Activated CD4-positive, alpha-beta T cell treated with anti-CD3 and anti-CD28 coated beads, Interleukin-2, amount 50 U/mL, for 48 hours (primary cell): Measurements from ENCODE around the gene TSR3.

ENCODE experiments used
- DNase-seq, 2 experiments: peaks; one replicate each; pipeline ENCODE4 v3.0.0-alpha.2; 2020

Gene TSR3

DNA sequence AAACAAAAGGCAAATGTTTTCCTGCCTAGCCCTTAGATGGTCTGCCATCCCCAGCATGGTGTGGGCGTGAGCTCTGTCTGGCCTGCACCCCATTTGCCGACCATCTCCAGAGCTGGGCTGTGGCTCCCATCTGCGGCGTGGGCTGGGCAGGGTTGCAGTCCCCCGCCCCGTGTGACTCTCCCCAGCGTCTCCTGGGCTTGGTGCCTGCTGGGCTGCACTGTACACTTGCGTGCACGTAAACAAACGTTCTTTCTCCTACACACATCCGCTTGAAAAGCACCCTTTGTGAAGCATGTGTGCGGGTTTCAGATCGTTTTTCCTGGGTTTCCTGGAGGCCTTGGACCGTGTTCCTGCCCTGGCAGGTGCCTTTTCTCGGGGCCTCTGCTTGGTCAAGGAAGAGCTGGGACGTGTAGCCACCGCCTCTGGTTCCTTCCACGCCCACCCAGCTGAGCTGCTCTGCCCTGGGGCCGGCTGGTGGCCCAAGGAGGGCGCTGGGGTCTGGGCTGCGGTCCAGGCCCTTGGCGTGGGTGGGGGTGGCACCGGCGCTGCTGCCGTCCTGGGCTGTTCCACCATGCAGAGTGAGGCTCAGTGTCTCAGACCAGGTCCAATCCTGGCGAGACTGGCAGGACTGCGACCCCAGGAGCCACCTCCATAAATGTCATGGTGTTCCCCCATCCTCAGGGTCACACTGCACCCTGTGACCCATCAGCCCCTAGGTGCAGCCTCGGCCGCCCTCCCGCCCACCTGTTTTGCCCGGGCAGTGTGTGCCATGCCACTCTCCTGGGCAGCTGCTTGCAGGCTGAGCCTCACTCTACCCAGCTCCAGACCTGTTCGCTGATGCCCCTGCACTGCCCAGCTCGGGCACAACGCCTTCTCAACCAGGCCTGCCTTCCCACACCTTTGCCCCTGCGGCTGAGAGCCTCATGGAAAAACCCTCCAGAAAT, 28.1 kb downstream of the TSR3 start:
- DNase-seq, result no peak

DNA sequence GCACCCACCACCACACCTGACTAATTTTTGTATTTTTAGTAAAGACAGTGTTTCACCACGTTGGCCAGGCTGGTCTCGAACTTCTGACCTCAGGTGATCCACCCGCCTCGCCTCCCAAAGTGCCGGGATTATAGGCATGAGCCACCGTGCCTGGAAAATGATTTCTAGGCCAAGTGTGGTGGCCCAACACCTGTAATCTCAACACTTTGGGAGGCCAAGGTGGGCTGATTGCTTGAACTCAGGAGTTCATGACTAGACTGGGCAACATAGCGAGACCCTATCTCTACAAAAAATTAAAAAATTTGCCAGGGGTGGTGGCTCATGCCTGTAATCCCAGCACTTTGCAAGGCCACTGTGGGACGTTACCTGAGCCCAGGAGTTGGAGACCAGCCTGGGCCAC, 29.3 kb downstream of the TSR3 start:
- no peak for DNase-seq

DNA sequence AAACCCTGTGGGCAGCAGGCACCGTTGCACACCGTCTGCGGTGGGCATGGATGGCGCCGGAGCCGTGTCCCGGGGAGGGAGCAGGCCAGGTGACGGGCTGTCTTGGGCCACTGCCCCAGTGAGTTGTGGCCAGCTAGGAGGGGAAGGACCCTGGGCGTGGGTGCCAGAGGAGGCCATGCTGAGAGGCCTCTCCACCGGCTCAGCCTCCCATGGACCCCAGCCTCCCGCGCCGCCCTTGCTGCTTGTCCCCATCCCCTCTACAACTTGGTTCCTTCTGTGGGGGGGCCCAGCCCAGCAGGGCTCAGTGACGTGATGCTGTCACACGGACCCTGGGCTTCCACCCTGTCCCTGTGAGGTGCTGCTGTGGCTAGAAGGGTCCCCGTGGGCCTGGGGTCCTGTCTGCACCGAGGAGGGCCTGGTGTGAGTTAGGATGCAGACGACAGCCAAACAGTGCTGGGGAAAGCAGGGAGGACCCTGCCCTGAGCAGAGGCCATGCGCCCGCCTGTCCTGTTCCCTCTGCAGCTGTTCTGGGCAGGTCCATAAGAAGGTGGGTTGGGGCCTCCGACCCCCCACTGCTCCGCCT, 30.9 kb downstream of the TSR3 start:
- DNase-seq, result no peak

DNA sequence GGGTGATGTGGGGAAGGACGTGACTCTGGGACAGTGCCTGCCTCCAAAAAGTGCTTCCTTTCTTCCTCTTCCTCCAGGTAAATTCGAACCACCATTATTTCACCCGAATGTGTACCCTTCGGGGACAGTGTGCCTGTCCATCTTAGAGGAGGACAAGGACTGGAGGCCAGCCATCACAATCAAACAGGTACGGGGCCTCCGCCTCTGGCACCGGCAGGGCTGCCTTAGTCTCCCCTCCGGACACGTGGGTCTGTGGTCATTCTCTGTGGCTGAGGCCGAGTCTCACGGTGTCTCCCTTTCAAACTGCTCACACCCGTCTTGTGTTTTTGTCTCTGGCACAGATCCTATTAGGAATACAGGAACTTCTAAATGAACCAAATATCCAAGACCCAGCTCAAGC, 31.6 kb downstream of the TSR3 start:
- no peak for DNase-seq

DNA sequence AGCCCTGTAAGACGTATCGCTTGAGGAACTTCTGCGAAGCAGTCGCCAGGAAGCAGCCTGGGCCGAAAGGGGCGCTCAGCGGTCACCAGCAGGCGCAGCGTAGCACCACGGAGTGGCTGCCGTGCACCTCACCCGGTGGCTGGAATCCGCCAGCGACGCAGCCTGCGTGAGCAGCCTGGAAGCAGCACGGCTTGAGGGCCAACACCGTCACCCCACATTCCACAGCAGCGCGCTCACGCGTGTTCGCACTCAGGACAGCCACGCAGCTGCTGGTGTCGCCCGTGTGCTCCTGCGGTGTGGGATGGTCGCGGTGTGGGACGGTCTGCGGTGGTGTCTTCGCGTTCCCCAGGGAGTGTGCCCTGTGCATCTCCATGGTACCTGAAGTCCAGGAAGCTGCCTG, 32.6 kb downstream of the TSR3 start:
- DNase-seq, result no peak

DNA sequence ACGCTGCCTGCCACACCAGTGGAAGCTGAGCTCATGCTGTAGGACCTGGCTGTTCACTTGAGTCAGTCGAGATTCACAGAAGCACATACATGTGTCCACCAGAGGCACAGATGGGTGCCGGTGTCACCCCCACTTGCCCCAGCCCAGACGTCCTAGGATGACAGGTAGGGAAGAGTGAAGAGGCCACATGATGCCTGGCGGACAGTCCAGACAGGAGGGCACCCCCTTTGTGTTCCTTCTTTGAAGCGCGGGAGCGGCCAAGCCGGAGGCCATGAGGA, 33.5 kb downstream of the TSR3 start:
- no peak for DNase-seq

DNA sequence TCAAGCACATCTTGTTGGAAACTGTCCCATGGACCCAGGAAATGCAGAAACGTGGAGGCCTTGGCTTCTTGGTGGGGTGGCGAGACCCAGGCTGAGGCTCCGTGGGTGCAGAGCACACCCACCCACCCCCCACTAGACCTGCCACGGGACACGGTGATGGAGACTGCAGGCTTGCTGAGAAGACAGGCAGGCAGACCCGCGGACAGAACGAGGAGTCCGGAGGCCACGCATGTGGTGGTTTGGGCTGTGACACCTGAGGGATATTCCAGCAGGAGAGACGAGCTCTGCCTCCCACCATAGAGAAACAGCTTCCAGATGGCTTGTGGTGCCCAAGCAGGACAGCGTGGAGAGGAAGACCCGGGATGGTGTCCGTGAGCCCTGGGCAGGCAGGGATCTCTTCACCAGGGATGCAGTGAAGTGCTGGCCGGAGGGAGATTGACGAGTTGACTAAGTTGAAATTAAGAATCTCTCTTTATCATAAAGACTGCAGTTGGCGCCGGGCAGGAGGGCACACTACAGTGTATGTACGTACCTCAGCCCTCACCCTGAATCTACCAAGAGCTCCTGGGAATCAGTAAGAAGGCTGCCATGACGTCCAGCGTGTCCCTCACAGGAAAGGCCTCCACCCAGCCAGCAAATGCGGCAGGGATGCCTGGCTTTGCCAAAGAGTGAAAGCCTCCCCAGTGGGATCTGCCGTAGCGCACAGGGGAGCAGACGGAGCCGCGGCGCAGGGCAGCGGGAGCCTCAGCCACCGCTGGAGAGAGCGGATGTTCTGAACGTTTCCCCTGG, 34.0 kb downstream of the TSR3 start:
- DNase-seq, result no peak

DNA sequence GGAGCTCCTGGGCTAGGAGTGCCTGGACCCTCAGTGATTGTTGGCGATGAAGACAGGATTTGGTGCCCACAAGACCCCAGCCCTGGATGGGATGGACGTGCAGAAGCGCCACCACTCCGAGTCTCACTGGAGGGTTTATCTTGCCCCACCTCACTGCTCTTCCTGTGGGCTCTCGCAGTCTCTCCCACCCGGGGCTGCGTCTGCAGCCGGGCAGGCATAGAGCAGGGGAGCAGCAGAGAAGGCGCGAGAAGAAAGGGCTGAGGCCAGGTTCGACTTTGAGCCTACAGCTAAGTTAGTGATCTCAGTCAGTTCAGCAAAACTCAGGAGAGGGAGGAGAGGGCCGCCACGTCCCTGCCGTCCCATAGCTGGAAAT, 35.7 kb downstream of the TSR3 start:
- DNase-seq, result no peak

DNA sequence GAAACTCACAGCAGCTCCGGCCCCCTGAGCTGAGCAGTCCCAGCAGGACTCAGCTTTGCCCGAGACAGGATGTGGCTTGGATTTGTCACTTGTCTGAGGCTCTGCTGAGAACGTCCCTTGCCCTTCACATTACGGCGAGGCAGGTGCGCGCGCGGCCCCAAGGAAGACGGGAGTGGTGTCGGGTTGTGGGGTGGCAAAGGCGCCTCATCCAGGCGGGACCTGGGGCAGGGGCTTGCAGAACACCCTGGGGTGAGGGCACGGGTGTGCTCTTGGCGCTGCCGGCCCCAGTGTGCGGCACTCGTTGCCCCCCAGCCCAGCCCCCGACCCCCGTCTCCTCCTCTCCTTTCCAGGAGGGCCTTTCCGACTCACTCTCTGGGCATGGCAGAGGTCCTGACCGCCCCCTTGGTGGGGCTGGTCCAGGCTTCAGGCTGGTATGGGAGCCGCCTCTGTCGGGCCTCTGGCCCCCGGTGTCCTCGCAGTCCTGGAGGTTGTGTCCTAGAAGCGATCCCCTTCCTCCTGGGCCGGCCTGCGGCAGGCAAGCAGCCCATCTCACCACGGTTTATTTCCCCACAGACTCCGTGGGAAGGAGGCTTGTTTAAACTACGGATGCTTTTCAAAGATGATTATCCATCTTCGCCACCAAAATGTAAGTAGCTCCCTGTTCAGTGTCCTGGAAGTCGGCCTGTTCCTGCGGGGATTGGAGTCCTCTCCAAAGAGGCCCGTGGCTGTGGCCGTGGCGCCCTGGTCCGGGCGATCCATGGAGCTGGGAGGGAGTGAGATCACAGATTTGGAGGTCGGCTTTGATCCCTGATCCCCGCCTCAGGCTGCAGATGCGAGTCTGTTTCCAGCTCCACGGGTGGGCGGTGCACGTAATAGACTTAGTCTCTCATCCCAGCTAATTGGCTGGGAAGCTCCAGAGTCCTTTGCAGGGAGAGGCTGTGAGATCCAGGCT, 36.3 kb downstream of the TSR3 start:
- DNase-seq, result no peak

DNA sequence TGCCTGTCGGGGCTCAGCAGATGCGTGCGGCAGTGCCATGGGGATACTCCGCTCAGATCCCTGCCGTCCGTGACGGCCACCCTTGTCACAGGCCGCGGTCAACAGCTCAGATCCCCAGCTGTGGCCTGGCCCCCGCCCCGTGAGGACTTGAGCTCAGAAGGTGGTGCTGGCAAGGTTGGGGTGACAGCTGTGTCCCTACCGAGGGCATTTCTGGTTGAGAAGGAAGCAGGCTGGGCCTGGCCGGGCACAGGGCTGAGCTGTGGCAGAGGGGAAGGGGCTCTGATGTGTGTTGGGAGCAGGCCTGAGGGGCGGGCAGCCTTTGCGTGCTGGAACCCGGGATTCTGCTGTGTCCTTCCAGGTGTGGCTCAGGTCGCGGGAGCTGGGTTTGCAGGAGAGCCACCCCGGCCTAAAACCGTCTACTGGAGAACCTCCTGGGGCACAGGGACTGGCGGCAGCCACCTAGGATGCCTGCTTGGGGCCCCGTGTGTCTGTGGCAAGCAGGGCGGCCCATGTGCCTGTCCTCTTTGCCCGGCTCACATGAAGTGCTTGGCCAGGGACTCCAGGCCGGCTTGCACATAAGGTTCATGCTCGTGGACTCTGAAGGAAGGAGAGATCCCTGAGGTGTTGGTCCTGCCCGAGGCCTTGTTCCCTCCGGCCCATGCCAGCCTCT, 37.1 kb downstream of the TSR3 start:
- DNase-seq, result no peak

DNA sequence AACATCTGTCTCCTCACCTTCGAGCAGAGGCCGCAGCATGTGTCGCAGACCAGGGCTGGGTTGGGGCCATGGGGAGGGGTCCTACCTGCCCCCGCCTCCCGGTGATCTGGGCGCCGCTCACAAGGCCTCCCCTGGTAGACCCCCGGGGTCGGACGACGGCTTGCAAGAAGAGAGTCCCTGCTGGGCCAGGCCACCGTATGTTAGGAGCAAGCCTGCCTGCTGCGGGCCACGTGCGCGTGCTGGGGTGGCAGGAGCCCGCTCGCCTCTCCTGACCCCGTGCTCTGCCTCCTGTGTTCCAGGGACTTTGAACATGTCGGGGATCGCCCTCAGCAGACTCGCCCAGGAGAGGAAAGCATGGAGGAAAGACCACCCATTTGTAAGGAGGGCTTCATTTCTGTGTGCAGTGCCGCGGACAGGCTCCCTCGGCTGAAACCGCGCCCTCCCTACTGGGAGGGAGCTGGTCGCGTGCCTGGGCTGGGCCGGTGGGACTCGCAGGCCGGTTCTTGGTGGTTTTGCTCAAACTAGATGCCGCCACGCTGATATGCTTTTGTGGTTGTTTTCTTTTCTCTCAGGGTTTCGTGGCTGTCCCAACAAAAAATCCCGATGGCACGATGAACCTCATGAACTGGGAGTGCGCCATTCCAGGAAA, 37.8 kb downstream of the TSR3 start:
- DNase-seq, result no peak

DNA sequence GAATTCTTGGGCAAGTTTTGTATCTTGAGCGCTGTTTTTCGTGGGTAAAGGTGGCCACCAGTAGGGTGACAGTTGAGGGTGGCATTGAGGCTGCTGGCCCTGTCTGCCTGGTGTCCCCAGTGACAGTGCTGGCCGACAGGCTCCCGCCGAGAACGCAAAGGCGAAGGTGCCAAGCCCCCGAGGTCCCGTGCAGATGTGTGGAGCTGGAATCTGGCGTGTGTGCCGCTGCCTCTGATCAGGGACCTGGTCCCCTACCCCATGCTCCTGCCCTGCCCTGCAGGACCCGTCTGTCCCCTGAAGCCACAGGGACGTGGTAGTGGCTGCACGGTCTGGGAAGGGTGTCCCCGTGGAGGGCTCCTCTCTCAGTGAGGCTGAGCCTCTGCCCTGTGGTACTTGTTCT, 38.8 kb downstream of the TSR3 start:
- no peak for DNase-seq

DNA sequence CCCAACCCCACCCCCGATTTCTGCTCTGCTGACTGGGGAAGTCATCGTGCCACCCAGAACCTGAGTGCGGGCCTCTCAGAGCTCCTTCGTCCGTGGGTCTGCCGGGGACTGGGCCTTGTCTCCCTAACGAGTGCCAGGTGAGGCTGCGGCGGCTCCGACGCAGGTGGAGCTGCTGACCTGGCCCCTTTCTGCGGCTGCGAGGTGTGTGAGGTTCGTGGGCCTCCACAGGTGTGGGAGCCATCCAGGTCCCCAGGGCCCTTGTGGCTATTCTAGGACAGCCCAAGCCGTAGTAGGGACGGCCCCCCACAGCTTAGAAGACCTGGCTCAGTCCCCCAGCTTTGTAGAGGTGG, 39.2 kb downstream of the TSR3 start:
- no peak for DNase-seq

DNA sequence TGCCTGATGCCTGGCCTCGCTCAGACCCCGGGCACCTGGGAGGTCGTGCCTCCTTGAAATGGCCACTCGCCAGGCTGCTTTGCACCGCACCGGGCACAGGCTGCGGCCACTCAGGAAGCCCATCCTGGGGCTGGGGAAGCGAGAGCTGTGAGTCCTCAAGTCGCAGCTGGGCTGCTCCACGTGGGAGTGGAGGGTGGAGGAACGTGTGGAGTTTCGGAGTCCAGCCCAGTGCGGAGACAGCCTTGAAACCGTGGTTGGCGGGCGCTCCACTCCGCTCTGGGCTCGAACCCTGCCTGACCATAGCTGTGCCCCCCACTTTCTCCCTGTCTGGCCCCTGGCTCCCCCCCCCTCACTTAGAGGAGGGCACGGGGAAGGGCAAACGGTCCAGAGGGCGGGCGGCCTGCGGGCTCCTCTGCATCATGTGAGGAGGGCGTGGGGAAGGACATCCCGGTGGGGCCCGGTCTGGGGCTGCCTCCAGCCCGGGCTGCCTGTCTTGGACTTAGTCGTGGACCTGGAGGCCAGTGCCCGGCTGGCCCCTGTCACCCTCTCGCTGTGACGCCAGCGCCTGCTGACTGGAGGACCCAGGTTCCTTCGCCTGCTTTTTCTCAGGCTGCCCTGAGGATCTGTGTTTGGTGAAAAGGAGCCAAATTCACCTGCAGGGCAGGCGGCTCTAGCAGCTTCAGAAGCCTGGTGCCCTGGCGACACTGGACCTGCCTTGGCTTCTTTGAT, 39.8 kb downstream of the TSR3 start:
- DNase-seq, result no peak

DNA sequence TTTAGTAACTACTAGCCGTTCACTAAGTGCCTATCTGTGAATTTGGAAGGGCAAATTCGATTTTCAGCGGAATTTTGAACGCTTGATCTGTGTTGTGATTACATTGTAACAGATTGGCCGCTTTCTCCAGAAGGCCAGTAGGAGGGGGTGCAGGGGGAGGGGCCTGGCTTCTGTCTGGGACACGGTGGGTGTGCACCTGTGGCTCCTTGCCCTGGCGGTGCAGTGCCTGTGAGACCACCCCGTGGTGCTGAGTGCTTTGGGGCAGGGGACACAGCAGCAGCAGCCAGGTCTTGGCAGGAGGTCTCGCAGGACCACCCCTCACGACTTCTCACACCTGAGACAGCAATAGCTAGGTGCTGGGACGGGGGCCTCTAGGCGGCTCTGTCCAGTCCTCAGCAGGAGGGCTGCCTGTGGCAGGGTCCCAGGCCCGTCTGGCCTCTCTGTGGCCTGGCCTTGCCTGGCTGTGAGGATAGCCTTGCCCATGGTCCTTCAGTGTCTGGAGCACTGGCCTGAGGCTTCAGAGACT, 40.4 kb downstream of the TSR3 start:
- no peak for DNase-seq

DNA sequence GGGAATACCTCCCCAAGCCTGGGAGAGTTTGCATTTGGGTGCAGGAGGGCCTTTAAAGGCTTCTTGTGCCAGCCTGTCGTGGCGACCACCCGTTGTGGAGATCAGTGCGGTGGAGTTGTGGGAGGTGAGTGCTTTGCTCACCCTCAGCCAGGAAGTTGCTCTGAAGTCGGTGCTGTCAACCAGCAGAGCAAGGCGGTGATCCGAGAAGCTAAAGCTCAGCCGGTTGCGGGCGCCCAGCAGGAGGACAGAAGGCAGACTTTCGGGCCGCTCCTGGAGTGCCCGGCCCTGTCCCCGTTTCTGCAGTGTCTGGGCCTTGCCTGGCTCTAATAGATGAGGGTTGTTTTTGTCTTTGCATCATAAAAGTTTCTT, 40.9 kb downstream of the TSR3 start:
- DNase-seq, result peak in 1 of 2 experiments; percentile 28

DNA sequence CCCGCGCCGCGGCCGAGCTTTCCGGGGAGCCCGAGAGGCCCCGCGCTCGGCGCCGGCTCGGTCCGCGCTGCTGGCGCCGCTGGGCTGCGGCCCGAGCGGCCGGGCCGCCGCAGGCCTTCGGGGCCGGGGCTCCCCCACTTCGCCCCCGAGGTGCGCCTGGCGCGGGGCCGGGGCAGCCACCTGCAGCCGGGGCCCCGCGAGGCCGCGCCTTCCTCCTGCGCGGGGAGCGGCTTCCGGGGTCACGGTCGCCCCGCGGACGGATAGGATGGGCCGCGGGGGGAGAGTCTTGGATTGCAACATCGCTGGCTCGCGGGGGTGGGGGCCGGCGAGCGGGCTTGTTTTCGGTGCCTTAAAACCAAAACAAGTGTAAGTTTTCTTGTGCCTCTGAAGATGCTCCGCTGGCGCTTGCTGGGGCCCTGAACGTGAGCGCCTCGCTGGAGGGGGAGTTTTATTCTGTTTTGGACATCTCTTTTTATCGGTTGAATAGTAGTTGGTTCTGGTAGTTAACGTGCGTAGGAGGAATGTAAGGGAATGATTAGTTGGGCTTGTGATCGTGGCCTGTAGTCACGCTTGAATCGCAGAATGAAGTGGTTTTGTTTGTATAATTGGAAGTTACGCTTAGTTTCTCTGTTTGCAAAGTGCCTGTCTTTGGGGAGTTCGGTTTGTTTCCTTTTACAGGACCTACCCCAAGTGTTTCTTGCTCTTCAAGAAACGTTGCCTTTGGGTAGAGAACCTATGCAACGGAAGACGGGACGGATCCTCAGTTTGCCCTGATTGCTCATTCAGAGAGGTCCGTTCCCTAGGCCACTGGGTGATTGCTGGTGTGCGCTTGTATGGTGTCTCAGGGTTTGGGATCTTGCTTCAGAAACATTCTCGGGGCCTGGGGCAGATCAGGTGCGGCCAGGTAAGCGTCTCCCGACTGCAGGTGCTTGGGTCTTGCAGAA, 41.5 kb downstream of the TSR3 start:
- DNase-seq, result peak; percentile 58 to 63

DNA sequence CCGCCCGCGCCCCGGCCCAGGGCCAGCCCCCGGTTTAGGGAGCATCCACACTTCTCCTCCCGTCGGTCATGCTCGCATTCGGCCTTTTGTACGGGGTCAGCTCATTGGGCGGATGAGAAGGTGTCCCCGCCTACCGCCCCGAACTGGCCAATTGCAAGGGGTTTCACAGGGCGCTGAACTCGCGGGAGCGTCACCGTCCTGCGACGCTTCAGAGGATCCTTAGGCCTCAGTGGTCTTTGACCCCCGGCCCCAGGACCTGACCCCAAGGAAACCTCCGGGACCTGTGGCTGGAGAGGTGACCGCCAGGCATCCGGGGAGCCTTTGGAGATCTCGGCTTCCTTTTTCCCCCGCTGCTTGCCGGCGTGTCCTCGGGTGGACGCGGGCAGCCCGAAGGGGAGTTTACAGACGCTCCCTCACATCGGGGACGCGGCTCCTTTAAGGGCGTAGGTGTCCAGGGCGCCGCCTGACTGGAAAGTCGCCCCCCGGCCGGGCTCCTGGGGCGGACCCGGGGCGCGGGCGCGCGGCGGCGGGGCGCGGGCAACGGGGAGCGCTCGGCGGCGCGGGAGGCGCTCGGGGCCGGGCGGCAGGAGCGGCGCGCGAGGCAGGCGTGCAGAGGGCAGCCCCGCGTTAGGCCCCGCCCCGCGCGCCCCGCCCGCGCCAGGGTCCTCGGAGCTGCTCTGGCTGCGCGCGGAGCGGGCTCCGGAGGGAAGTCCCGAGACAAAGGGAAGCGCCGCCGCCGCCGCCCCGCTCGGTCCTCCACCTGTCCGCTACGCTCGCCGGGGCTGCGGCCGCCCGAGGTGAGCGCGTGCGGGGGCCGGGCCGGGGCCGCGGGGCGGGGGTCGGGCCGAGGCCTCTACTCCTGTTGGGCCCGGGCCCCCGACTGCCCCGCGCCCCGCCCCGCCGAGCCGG, 42.4 kb downstream of the TSR3 start, which contains the start of gene UBE2I:
Gene UBE2I, plus strand, starts transcription at position 660 of the 909 bp plus-strand sequence. CDS start 4,395 bp downstream, outside the sequence.
- DNase-seq, result peak; percentile 97 to 98
